Activated CD4-positive, alpha-beta T cell treated with anti-CD3 and anti-CD28 coated beads, Interleukin-2, amount 10 ng/mL, durations not matched to agents 7 days and 5 days (primary cell): ENCODE measurements around the gene ECE1. TPM values are rescaled to one million over a fixed set of nuclear protein-coding genes. Genes with fewer than 3 reads are reported as not detected.

Source experiments
- CTCF ChIA-PET: fragments of 350-600 bp; sonication (Branson Sonifier 250); formaldehyde crosslinking; loops from one replicate; lab custom pipeline; 2021; ENCODE audit warnings: antibody characterized with exemption; lab: Charles Lee
- POLR2A ChIA-PET: fragments of 350-600 bp; sonication (Branson Sonifier 250); formaldehyde crosslinking; loops from one replicate; lab custom pipeline; 2021; ENCODE audit warnings: antibody characterized with exemption; lab: Charles Lee
- DNase-seq: peaks from one replicate; pipeline ENCODE4 v3.0.0-alpha.2; 2020
- H3K27ac Mint-ChIP-seq: one replicate; pipeline ENCODE4 v1.8.0; 2021; ENCODE audit warnings: mild to moderate bottlenecking, moderate library complexity, mixed read lengths
- H3K27me3 Mint-ChIP-seq: one replicate; pipeline ENCODE4 v1.8.0; 2021; ENCODE audit warnings: mixed read lengths
- H3K36me3 Mint-ChIP-seq: one replicate; pipeline ENCODE4 v1.8.0; 2021; ENCODE audit warnings: low read depth, mixed read lengths
- H3K4me1 Mint-ChIP-seq: one replicate; pipeline ENCODE4 v1.8.0; 2021; ENCODE audit warnings: mixed read lengths
- H3K4me3 Mint-ChIP-seq: one replicate; pipeline ENCODE4 v1.8.0; 2021; ENCODE audit warnings: mild to moderate bottlenecking, moderate library complexity, mixed read lengths
- H3K9me3 Mint-ChIP-seq: one replicate; pipeline ENCODE4 v1.8.0; 2021; ENCODE audit warnings: mixed read lengths
- total RNA-seq, 2 experiments: library from RNA; stranded (reverse); gene quantifications; one replicate each; pipeline ENCODE4 v1.2.3, GENCODE V29; 2021

The ECE1 gene
- total RNA-seq, 2 experiments from 2014 or later: 101 to 107 TPM

GRCh38 chr1:21246905-21247642 is 43.2 kb downstream of the ECE1 start:
- no peaks in the 10 kb centered on the region for H3K9me3 Mint-ChIP-seq
- H3K27me3 Mint-ChIP-seq: no peaks in the 10 kb centered on the region
- H3K4me3 Mint-ChIP-seq: no peak overlapping the region
- ChIA-PET POLR2A (no interaction called here), CTCF (interaction anchor here (1.0 to 2.9 kb wide), 6 partner anchors 7 to 121 kb away, joined by 3 to 13 read pairs (median 6); no protein-coding TSS in a partner anchor)
- H3K4me1 Mint-ChIP-seq: no peaks in the 10 kb centered on the region
- DNase-seq: no peak
- no peak overlapping the region for H3K27ac Mint-ChIP-seq
- H3K36me3 Mint-ChIP-seq: peaks cover 41% of the 10 kb centered on the region

- DNase-seq: no peak
- Mint-ChIP-seq H3K4me1 (no peaks in the 10 kb centered on the region), H3K36me3 (peaks cover 36% of the 10 kb centered on the region), H3K9me3 (no peaks in the 10 kb centered on the region), H3K27me3 (no peaks in the 10 kb centered on the region), H3K4me3 (no peak overlapping the region), H3K27ac (no peak overlapping the region)
- POLR2A ChIA-PET: no interaction called here
- CTCF ChIA-PET: interaction anchor here (0.6 to 2.5 kb wide), 5 partner anchors 9 to 773 kb away, joined by 3 to 12 read pairs (median 4); no protein-coding TSS in a partner anchor
Measured at GRCh38 chr1:21245688-21246229, 44.5 kb downstream of the ECE1 start.

GRCh38 chr1:21244986-21245687 is 45.1 kb downstream of the ECE1 start:
- Mint-ChIP-seq H3K9me3 (no peaks in the 10 kb centered on the region), H3K27ac (no peak overlapping the region), H3K36me3 (peaks cover 36% of the 10 kb centered on the region), H3K27me3 (no peaks in the 10 kb centered on the region), H3K4me1 (no peaks in the 10 kb centered on the region), H3K4me3 (no peak overlapping the region)
- ChIA-PET POLR2A (no interaction called here), CTCF (interaction anchor here (0.8 to 2.5 kb wide), 4 partner anchors 9 to 119 kb away, joined by 3 to 12 read pairs (median 6); no protein-coding TSS in a partner anchor)
- no peak for DNase-seq

- ChIA-PET CTCF (interaction anchor here (2.2 kb wide), 1 partner anchor 14 kb away, joined by 9 read pairs; no protein-coding TSS in a partner anchor), POLR2A (no interaction called here)
- H3K9me3 Mint-ChIP-seq: no peaks in the 10 kb centered on the region
- no peak overlapping the region for H3K27ac Mint-ChIP-seq
- no peak overlapping the region for H3K4me3 Mint-ChIP-seq
- H3K4me1 Mint-ChIP-seq: no peaks in the 10 kb centered on the region
- DNase-seq: no peak
- no peaks in the 10 kb centered on the region for H3K27me3 Mint-ChIP-seq
- H3K36me3 Mint-ChIP-seq: peaks cover 34% of the 10 kb centered on the region
Measured at GRCh38 chr1:21244154-21244553, 46.1 kb downstream of the ECE1 start.

- Mint-ChIP-seq H3K9me3 (no peaks in the 10 kb centered on the region), H3K4me1 (no peaks in the 10 kb centered on the region), H3K36me3 (peaks cover 35% of the 10 kb centered on the region), H3K27me3 (no peaks in the 10 kb centered on the region), H3K27ac (no peak overlapping the region), H3K4me3 (no peak overlapping the region)
- POLR2A ChIA-PET: no interaction called here
- CTCF ChIA-PET: no interaction called here
- DNase-seq: no peak
Measured at GRCh38 chr1:21242846-21243245, 47.4 kb downstream of the ECE1 start.

GRCh38 chr1:21241771-21242581 is 48.3 kb downstream of the ECE1 start:
- Mint-ChIP-seq H3K27me3 (no peaks in the 10 kb centered on the region), H3K4me3 (no peak overlapping the region), H3K4me1 (no peaks in the 10 kb centered on the region), H3K36me3 (peaks cover 34% of the 10 kb centered on the region), H3K9me3 (no peaks in the 10 kb centered on the region), H3K27ac (peak overlapping the region; percentile 28)
- POLR2A ChIA-PET: no interaction called here
- CTCF ChIA-PET: no interaction called here
- no peak for DNase-seq

GRCh38 chr1:21240706-21241105 is 49.6 kb downstream of the ECE1 start:
- Mint-ChIP-seq H3K27ac (no peak overlapping the region), H3K4me3 (no peak overlapping the region), H3K36me3 (peaks cover 32% of the 10 kb centered on the region), H3K4me1 (no peaks in the 10 kb centered on the region), H3K9me3 (no peaks in the 10 kb centered on the region), H3K27me3 (no peaks in the 10 kb centered on the region)
- CTCF ChIA-PET: interaction anchor here (0.6 to 1.4 kb wide), 6 partner anchors 11 to 973 kb away, joined by 3 to 5 read pairs (median 4); no protein-coding TSS in a partner anchor
- no peak for DNase-seq
- POLR2A ChIA-PET: interaction anchor here (0.6 kb wide), 1 partner anchor 283 kb away, joined by 3 read pairs; no protein-coding TSS in a partner anchor

GRCh38 chr1:21239221-21239620 is 51.0 kb downstream of the ECE1 start:
- Mint-ChIP-seq H3K27ac (no peak overlapping the region), H3K4me1 (no peaks in the 10 kb centered on the region), H3K4me3 (no peak overlapping the region), H3K27me3 (no peaks in the 10 kb centered on the region), H3K36me3 (peaks cover 22% of the 10 kb centered on the region), H3K9me3 (no peaks in the 10 kb centered on the region)
- ChIA-PET POLR2A (no interaction called here), CTCF (interaction anchor here (1.1 kb wide), 1 partner anchor 32 kb away, joined by 3 read pairs; no protein-coding TSS in a partner anchor)
- DNase-seq: no peak

- POLR2A ChIA-PET: no interaction called here
- Mint-ChIP-seq H3K4me1 (no peaks in the 10 kb centered on the region), H3K36me3 (peaks cover 22% of the 10 kb centered on the region), H3K27me3 (no peaks in the 10 kb centered on the region), H3K4me3 (no peak overlapping the region), H3K9me3 (no peaks in the 10 kb centered on the region), H3K27ac (no peak overlapping the region)
- DNase-seq: no peak
- CTCF ChIA-PET: interaction anchor here (0.6 to 1.6 kb wide), 3 partner anchors 11 to 244 kb away, joined by 3 to 7 read pairs (median 3); no protein-coding TSS in a partner anchor
Measured at GRCh38 chr1:21238141-21238800, 52.0 kb downstream of the ECE1 start.

GRCh38 chr1:21237446-21238088 is 52.7 kb downstream of the ECE1 start:
- no peaks in the 10 kb centered on the region for H3K9me3 Mint-ChIP-seq
- CTCF ChIA-PET: interaction anchor here (0.6 to 1.6 kb wide), 5 partner anchors 11 to 243 kb away, joined by 3 to 7 read pairs (median 3); no protein-coding TSS in a partner anchor
- no peak overlapping the region for H3K4me3 Mint-ChIP-seq
- no peaks in the 10 kb centered on the region for H3K4me1 Mint-ChIP-seq
- POLR2A ChIA-PET: no interaction called here
- DNase-seq: no peak
- no peak overlapping the region for H3K27ac Mint-ChIP-seq
- no peaks in the 10 kb centered on the region for H3K27me3 Mint-ChIP-seq
- peaks cover 22% of the 10 kb centered on the region for H3K36me3 Mint-ChIP-seq

GRCh38 chr1:21236178-21236577 is 54.1 kb downstream of the ECE1 start:
- Mint-ChIP-seq H3K36me3 (peaks cover 27% of the 10 kb centered on the region), H3K4me3 (no peak overlapping the region), H3K9me3 (no peaks in the 10 kb centered on the region), H3K27ac (no peak overlapping the region), H3K4me1 (no peaks in the 10 kb centered on the region), H3K27me3 (no peaks in the 10 kb centered on the region)
- ChIA-PET CTCF (interaction anchor here (0.6 kb wide), 1 partner anchor 27 kb away, joined by 4 read pairs; no protein-coding TSS in a partner anchor), POLR2A (no interaction called here)
- no peak for DNase-seq
